BJ (cell line): ENCODE measurements around the gene BMP8B. TPM values are rescaled to one million over a fixed set of nuclear protein-coding genes. Genes with fewer than 3 reads are reported as not detected.
"Not testable (repeated sequence)": the region's sequence is repeated elsewhere in the genome, so short reads cannot be mapped to it uniquely, and the experiment has no call there.

Experiments
- CTCF ChIA-PET: fragments of 350-600 bp; formaldehyde crosslinking; extraction: SDS; loops from one replicate; lab custom pipeline; 2021; ENCODE audit warnings: antibody characterized with exemption, inconsistent platforms; lab: Yijun Ruan, JAX
- POLR2A ChIA-PET: fragments of 300-600 bp; sonication (Branson Sonifier 250); formaldehyde crosslinking; extraction: SDS; loops from one replicate; lab custom pipeline; 2021; ENCODE audit warnings: antibody characterized with exemption; lab: Charles Lee
- DNase-seq: peaks from one replicate; pipeline ENCODE4 v3.0.0-alpha.2; 2011; ENCODE audit warnings: low read depth
- H3K27me3 ChIP-seq: 2 replicates; pipeline ENCODE4 v1.6.0; 2011; ENCODE audit warnings: low read length; ENCODE audit not compliant: control insufficient read depth, insufficient read depth
- H3K36me3 ChIP-seq: 2 replicates; pipeline ENCODE4 v1.5.1; 2011; ENCODE audit warnings: low read length; ENCODE audit not compliant: control insufficient read depth, insufficient read depth
- H3K4me3 ChIP-seq: 2 replicates; pipeline ENCODE4 v1.5.1; 2011; ENCODE audit warnings: low read depth, mild to moderate bottlenecking, control low read depth, low read length
- CTCF ChIP-seq: IDR thresholded peaks from 2 replicates; pipeline ENCODE4 v1.5.1; 2011; ENCODE audit warnings: low read depth, mild to moderate bottlenecking, control low read depth, inconsistent platforms, low read length, moderate library complexity; ENCODE audit not compliant: insufficient read depth
- polyA plus RNA-seq: library from polyadenylated mRNA; depleted of rRNA; stranded (reverse); fragments of >200 nt; gene quantifications from 2 replicates; pipeline ENCODE4 v1.2.3, GENCODE V29; 2011

BMP8B gene
- polyA plus RNA-seq, 1 experiment, result 0.01 TPM

DNA sequence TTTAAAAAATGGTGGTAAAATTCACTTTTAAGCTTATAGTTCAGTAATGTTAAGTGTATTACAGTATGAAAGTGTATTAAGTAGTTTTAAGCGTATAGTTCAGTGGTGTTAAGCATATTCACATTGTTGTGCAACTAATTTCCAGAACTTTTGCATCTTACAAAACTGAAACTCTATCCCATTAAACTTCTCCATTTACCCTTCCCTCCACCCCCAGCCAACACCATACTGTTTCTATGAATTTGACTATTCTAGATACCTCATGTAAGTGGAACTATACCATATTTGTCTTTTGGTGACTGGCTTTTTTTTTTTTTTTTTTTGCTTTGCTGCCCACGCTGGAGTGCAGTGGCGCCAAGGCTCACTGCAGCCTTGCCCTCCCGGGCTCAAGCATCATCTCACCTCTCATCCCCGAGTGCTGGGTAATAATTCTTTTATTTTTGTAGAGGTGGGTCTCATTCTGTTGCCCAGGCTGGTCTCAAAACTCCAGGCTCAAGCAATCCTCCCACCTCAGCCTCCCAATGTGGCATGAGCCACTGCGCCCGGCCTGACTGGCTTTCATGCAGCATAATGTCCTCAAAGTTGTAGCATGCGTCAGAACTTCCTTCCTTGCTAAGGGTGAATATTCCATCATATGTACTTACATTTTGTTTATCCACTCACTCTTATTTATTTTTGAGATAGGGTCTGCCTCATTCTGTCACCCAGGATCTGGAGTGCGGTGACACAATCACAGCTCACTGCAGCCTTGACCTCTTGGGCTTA lies 45.1 kb upstream of the BMP8B start:
- ChIA-PET POLR2A (interaction anchor here (1.1 kb wide), 1 partner anchor 12 kb away, joined by 4 read pairs; no protein-coding TSS in a partner anchor), CTCF (interaction anchor here (1.2 to 1.6 kb wide), 3 partner anchors 16 to 140 kb away, joined by 3 to 5 read pairs (median 4); no protein-coding TSS in a partner anchor)
- no peak for DNase-seq
- Histone ChIP-seq H3K27me3 (no peaks in the 10 kb centered on the region), H3K36me3 (peaks cover 5% of the 10 kb centered on the region), H3K4me3 (no peak overlapping the region)
- no peak for TF ChIP-seq CTCF

- H3K27me3 ChIP-seq, result no peaks in the 10 kb centered on the region
- peaks cover 5% of the 10 kb centered on the region for H3K36me3 ChIP-seq
- no peak overlapping the region for H3K4me3 ChIP-seq
- DNase-seq, result no peak
- TF ChIP-seq CTCF, result no peak
- CTCF ChIA-PET, result interaction anchor here (1.2 to 1.6 kb wide), 3 partner anchors 16 to 141 kb away, joined by 3 to 5 read pairs (median 4); no protein-coding TSS in a partner anchor
- POLR2A ChIA-PET, result interaction anchor here (1.1 kb wide), 1 partner anchor 13 kb away, joined by 4 read pairs; no protein-coding TSS in a partner anchor
Measured at GRCh38 chr1:39833121-39833520, 44.5 kb upstream of the BMP8B start.

DNA sequence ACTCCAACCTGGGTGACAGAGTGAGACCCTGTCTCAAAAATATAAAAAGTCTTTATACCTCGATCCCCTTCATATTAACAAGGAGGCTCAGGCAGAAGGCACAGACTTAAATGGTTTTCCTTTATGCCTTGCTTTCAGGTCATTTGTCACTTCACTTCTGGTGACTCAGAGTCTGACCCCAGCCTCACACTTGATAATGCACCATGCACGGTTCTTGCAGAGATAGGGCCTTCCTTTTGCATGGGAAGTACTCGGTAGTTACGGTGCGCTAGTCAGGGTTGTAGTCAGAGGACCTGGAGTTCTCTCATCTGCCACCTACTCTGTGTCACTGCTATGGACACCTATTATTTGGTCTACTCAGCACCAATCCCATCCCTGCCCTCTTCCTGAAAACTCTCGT lies 43.6 kb upstream of the BMP8B start:
- CTCF ChIA-PET, result interaction anchor here (1.2 to 1.6 kb wide), 2 partner anchors 140 to 141 kb away, joined by 3 to 5 read pairs; no protein-coding TSS in a partner anchor
- POLR2A ChIA-PET, result interaction anchor here (0.7 kb wide), 1 partner anchor 14 kb away, joined by 9 read pairs; no protein-coding TSS in a partner anchor
- Histone ChIP-seq H3K36me3 (no peaks in the 10 kb centered on the region), H3K27me3 (no peaks in the 10 kb centered on the region), H3K4me3 (no peak overlapping the region)
- DNase-seq, result no peak
- TF ChIP-seq CTCF, result no peak

DNA sequence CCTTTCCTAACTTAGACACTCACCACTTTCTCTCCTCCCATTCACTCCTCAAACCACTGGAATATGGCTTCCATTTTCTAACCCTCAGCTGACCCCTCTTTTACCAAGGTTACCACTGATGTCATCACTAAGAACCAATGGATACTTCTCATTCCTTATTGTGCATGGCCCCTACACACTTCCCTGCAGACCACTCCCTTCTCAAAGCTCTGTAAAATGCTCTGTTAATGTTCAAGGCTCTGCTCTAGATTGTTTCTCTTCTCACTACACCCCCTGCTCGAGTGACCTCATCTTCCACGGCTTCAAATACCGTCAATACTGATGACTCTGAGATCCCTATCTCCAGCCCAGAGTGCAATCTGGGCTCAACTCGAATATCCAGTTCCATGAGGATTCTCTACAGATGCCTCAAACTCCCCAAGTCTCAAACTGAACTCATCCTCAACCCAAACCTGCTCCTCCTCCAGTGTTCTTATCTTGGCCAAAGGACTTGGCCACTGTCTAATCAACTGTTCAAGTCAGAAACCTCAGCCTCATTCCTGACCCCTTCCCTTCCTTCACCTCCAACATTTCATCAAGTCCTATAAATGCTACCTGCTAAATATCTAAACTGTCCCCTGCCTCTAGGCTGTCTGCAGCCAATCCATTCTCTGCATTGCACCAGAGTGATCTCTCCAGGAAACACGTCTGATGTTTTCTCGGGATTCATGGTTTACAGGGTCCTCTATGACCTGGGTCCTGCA lies 41.3 kb upstream of the BMP8B start:
- Histone ChIP-seq H3K4me3 (no peak overlapping the region), H3K36me3 (no peaks in the 10 kb centered on the region), H3K27me3 (no peaks in the 10 kb centered on the region)
- CTCF ChIA-PET, result interaction anchor here (0.6 to 2.3 kb wide), 3 partner anchors 17 to 89 kb away, joined by 3 to 7 read pairs (median 3); no protein-coding TSS in a partner anchor
- DNase-seq, result no peak
- no peak for TF ChIP-seq CTCF
- POLR2A ChIA-PET, result no interaction called here

- no peak for DNase-seq
- no peak overlapping the region for H3K4me3 ChIP-seq
- TF ChIP-seq CTCF, result no peak
- ChIA-PET POLR2A (no interaction called here), CTCF (interaction anchor here (2.1 to 3.5 kb wide), 3 partner anchors 8 to 91 kb away, joined by 7 to 18 read pairs (median 7); partner anchors contain the start of gene MYCL)
- H3K27me3 ChIP-seq, result no peaks in the 10 kb centered on the region
- no peaks in the 10 kb centered on the region for H3K36me3 ChIP-seq
Measured at GRCh38 chr1:39828734-39829133, 40.1 kb upstream of the BMP8B start.

DNA sequence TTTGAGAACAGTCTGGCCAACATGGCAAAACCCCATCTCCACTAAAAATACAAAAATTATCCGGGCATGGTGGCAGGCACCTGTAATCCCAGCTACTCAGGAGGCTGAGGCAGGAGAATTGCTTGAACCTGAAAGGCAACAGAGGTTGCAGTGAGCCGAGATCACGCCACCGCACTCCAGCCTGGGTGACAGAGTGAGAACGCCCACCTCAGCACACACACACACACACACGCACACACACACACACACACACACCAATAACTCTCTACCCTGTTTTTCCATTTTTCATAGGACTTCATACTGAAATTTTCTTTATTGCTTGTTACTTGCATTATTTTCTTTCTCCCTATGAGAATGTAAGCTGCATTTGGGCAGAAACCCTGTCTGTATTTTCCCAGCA lies 39.6 kb upstream of the BMP8B start:
- H3K36me3 ChIP-seq, DNase-seq, H3K27me3 ChIP-seq, H3K4me3 ChIP-seq, POLR2A ChIA-PET: not testable (repeated sequence)
- CTCF ChIA-PET, result interaction anchor here (1.3 to 3.5 kb wide), 4 partner anchors 9 to 91 kb away, joined by 4 to 18 read pairs (median 7); partner anchors contain the start of gene MYCL
